HG03378 (cell line): ENCODE results near the gene MPZL1.

ENCODE experiments used
- ATAC-seq: cut with Tn5 transposase; IDR thresholded peaks from one replicate; pipeline ENCODE4 v1.9.1; 2021; ENCODE audit warnings: mild to moderate bottlenecking, moderate library complexity; ENCODE audit not compliant: unreplicated experiment

Gene MPZL1

DNA sequence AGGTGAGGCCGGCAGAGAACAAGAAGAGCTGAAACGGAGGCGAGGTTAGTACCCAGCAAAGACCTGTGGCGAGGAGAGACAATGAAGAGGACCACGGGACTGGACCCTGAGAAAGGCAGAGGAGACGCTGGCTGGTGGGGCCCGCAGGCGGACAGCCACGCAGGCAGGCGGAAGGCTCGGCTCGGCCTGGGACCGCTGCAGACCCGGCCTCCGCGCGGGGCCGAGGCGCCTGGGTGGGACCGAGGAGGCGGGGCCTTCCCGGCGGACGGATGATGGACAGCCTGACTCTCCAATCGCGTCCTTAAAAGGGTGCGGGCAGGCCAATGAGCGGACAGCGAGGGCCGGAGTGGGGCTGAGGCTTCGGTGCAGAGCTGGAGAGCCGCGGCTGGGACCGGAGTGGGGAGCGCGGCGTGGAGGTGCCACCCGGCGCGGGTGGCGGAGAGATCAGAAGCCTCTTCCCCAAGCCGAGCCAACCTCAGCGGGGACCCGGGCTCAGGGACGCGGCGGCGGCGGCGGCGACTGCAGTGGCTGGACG lies at the start of gene MPZL1:
Gene MPZL1, plus strand, starts transcription at position 366 of the 535 bp plus-strand sequence. CDS start 170 bp downstream, outside the sequence.
- ATAC-seq = peak; percentile 82

DNA sequence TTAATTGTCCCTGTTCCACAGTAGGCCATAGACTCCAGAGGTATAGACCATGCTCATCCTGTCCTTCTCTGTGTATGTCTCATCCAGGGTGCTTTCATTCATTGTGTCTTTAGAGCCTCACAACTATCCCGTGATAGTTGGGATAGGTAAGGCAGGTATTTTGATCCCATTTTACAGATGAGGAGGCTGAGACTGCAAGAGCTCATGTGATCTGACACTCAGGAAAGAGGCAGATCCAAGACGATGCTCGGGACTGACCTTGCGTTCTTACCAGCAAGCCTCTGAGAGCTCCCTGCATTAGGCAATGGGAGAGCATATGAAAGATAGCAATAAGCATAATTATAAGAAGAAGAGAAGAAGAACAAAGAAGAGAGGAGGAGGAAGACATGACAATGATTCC lies 49.0 kb upstream of the MPZL1 start:
- ATAC-seq = no peak

DNA sequence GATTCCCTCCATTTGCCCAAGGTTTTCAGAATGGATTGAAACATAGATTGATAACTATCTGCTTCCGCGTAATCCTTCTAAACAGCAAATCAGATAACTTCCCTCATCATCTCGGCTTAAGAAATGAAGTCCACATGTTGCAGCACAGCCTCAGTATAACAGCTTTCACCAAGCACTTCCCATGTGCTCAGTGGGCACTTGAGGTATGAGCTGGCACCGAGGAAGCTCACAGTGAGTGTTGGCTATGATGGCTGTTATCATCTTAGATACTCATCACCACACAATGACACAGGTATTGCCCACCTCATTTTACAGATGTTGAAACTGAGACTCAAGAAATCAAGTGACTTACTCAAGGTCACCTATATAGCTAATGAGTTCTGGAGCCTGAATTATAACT lies 48.5 kb upstream of the MPZL1 start:
- no peak for ATAC-seq

DNA sequence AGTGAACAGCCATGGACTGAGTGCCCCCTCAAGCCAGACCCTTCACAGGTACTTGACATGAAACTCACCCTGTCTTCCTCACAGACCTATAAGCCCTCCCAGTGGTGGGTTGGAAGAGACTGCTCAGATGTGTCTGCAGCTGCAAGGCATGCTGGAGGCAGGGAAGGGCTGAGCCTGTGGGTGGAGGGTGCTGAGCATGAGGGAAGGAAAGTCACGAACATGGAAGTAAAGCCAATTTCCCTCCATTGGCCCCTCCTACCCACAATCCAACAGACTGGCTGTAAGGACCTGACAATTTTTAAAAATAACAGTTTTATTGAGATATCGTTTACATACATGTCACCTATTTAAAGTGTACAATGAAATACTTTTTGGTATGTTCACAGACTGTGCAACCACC lies 47.6 kb upstream of the MPZL1 start:
- no peak for ATAC-seq

- ATAC-seq = no peak
Observed at GRCh38 chr1:167675440-167675839, 46.3 kb upstream of the MPZL1 start.

DNA sequence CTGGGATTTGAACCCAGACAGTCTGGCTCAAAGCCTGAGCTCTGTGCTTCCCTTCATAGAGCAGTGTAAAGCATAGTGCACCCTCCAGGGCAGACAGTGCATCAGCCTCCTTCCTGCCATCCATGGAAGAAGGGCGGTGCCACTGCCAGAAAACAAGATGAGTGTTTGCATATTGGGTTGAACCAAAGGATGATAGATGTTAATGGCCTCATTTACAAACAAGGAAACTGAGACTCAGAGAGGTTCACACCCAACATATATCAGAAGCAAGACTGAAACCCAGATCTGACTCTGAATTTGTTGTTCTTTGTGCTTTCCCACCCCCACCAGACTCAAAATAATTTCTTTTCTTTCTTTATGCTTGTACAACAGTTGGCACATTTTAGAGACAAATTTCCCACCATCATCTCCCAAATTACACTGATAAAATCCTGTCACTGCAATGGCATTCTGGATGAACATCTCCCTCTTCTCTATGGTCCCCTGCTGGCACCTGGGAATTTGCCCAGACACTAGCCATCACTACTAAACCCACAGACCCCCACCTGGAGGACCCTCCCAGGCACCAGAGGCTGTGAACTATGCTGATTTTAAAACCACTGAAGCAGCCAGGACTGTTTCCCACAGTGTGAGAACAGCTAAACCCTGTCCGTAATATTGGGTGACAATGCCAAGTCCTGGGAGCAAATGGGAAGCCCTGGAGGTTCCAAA lies 45.4 kb upstream of the MPZL1 start:
- peak; percentile 51 for ATAC-seq

- ATAC-seq = peak; percentile 49
Observed at GRCh38 chr1:167676916-167677848, 44.6 kb upstream of the MPZL1 start.

- ATAC-seq = no peak
Observed at GRCh38 chr1:167678422-167678821, 43.4 kb upstream of the MPZL1 start.

- no peak for ATAC-seq
Observed at GRCh38 chr1:167678838-167679237, 42.9 kb upstream of the MPZL1 start.

DNA sequence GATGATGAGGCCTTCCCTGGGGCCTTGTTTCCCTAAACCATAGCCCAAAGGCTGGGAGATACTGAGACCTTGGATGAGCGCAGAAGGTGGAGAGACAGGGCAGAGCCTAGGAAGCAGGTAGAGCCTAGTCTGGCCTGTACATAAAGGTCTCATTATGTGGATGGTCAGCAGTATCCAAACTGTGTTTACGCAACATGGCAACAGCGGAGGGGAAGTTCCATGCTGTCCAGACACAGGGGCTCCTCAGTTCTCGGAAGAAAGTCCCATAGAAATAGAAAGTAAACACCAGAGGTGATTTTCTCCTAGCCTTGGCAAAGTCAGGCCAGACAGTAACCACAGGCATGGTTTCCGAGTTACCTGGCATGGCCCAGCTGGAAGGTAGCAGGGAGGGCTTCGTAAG lies 42.1 kb upstream of the MPZL1 start:
- no peak for ATAC-seq

DNA sequence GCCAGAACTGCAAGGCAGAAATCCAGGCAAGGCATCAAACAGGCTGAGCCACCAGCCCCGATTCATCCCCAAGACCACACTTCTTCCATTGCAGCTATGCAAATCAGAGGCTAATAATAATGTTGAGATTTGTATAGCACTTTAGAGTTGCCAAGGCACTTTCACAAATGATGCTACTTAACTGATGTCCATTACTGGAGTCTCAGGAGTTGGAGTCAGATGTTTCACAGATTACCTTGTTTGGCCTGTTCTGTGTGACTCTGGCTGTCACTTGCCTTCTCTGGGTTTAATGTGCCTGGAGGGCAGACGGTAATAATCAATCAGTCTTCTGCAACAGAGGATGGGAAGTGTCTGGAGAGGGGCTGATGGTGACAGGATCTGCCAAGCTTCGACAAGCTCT lies 40.8 kb upstream of the MPZL1 start:
- no peak for ATAC-seq

DNA sequence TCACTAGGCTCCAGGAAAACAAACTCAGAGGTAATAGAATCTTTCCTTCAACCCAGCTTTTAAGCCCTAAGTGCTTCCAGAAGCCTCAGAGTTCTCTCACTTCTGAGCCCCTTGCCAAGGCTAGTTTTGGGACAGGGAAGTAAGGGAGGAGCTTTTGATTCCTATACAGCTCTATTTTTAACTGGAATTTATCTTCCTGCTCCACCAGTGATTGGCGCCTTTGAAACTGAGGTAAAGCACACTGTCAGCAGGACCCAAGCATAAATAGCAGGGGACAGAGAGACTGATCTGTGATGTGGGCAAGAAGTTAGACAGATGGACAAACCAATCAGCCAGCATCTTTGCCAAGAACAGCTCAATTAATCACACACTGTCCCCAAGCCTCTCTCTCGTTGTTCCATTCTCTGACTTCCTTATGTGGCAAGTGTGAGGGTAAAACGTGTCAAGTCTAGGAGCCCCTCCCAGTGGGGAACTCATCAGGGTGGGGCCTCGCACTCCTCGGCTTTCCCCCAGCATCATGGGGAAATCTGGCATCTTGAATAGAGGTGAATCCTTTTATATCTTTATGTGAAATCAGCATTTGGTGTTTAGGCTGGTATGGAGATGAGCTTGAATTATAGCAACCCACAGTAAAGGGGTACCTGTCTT lies 40.2 kb upstream of the MPZL1 start:
- no peak for ATAC-seq

- no peak for ATAC-seq
Observed at GRCh38 chr1:167683226-167683625, 38.6 kb upstream of the MPZL1 start.

DNA sequence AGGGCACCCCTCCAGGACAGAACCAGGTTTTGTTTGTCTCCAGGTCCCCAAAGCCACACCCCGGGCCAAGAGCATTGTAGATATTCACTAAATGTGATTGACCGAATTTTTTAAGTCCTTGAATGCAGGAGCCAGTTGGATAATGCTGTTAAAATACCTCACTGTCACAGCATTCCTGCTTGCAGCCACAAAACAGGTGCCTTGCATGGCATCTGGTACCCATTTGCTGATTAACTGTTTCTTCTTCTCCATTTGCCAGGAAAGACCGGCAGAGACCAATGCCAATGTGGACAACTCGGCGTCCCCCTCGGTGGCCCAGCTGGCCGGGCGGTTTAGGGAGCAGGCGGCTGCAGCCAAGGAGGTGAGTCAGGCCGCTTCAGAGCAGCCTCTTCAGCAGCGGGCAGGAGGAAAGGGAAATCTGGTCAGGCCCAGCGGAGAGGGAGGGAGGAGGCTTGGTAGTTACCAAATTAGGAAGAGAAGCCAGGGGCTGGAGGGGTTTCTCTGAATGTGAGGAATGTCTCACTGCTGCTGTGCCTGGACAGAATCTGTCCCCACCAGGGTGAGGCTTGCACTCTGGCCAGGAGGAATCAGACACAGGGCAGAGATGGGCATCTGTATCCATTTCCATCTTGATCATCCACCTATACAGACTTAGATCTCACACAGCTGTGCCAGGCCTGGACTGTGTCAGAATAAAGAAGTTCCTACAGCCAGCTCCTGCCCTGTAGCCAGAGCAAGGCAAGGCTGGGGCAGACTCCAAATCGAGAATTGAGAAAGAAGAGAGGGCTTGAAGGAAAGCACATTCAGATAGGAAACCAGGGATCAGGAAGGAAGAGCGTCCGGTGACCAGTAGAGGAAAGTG lies 37.9 kb upstream of the MPZL1 start:
- no peak for ATAC-seq

- ATAC-seq = no peak
Observed at GRCh38 chr1:167685844-167686243, 35.9 kb upstream of the MPZL1 start.

DNA sequence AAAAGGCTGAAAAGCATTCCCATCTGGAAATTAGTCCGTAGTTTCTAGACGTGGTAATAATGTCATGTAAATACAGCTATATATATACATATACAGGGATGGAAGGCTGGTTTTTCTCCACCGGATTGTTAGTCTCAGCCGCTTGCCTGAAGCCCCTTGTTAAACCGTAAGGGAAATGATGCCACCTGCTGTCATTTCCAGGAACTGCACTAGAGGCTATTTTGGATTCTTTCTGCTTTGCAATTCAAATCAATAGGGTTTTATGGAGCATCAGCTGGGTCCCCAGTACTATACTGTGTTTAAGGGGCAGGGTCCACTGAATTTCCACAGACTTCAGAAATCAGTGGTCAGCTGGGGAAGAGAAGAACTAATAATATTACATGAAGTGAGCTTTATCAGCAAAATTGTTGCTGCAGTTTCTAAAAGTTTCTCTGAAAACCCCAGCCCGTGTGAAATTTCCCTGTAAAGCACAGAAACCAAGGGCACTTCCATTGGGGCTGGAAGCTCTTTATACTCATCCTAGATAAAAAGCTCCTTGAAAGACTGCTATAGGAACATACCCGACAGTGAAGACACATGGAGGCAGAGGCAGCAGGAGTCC lies 33.8 kb upstream of the MPZL1 start:
- ATAC-seq = no peak

DNA sequence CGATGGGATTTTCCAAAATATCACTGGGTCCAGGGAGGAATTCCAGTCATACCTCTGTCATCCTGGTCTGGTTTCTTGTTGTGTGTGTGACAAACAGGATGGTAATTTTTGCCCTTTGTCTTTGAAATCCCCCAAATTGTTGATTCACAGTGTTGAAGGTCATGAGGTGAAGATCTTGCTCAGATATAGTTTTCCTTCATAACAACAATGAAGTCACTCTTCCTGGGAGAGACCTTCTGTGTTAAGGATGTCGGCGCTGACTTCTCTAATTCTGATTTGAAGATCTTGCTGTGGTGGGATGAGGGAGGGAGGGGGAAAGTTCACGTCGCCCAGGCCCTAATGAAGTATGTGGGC lies 32.2 kb upstream of the MPZL1 start:
- ATAC-seq = no peak

GRCh38 chr1:167690053-167690452 lies 31.7 kb upstream of the MPZL1 start:
- no peak for ATAC-seq

DNA sequence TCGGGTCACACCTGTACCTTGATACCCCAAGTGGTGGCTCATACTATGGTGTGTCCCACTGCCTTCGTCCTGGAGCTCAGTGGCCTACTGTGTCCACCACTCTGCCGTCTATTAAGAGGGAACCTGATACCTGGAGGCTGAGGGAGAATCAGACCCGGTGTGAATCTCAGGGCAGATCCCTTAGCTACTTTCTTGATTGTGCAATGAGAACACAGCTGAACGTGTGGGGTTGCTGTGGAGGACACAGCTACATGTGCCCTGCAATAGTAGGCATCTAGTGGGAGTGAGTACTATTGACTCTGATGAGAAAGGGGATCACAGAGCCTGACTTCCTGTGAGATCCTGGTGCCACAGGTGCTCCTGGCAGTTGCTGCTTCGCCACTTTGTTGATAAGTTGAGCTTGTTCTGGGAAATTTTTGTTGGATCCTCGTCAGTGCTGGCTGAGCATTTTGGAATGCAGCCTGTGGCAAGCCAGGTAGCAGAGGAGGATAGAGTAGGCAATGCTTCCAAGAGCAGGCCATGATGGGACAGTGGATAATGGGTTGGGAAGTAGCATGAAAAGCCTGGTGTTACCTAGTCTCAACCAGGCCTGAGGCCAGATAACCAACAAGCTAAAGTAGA lies 28.2 kb upstream of the MPZL1 start:
- ATAC-seq = no peak

DNA sequence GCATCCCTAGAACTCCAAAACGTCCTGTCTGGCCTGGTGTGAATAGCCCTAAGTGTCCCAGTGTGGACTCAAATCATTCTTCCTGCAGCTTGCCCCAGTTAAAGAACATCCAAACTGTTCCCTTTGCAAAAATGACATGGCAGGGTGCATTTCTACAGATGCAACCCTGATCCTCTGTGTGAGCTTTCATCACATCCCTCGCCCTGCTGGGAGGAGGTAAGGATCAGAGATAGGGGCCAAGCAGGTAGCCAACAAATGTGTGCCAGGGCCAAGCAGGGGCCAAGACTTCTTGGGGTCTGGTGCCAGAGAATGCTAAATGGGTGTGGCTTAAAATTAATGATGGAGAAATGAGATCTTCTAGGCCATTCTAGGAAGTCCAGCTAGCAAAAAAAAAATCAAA lies 27.1 kb upstream of the MPZL1 start:
- ATAC-seq = no peak
